AG10803 (cell line): Measurements from ENCODE around the gene SNAI3.

ENCODE experiments used
- DNase-seq: peaks from one replicate; pipeline ENCODE4 v3.0.0; 2010; ENCODE audit warnings: low read depth
- H3K4me3 ChIP-seq: 2 replicates; pipeline ENCODE4 v1.5.1; 2011; ENCODE audit warnings: mild to moderate bottlenecking, low read length, control low read depth
- TF ChIP-seq, protein P1 (sequence below): conservative IDR thresholded peaks from 2 replicates; pipeline ENCODE4 v1.5.1; 2011; ENCODE audit warnings: mild to moderate bottlenecking, low read length, control low read depth, inconsistent platforms

SNAI3 gene

DNA sequence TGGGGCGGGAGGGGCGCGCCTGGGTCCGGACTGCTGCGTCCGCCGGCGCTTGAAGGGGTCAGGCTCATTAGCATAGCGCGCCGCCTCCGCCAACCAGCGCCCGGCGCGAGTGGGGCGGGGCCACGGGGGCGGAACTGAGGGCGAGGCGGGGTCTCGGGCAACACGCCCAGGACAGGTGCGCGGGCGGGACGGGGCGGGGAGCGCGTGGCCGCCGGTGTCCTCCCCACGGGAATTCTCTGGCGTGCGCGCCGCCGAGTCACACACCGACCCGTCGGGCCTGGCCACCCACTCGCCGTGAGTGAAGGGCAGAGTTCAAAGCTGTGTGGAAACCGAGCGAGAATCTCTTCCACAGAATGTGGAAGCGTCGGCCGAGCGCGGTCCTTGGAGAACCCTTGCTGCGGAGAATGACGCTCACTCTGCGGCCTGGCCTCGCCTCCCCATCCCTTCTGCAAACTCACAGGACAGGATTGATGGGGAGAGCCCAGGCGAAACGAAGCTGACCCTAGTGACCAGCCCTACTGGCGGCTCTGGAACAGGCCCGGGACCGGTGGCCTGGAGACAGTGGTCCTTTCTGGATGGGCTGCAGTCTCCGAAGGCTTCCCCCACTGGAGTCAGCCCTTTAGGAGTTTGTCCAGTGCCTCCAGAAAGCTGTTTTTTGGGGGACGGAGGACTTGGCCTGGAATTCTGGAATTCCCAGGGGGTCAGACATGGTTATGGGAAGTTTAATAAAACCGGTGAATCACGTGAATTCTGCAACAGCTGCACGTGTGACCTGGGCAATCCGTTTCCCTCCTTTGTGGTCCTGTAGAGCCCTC lies at the start of gene SNAI3:
TSS of gene SNAI3 (minus strand) at position 69 of the 815 bp plus-strand sequence. CDS start 101 bp downstream, outside the sequence.
- no peak for DNase-seq
- TF ChIP-seq, protein P1, sequence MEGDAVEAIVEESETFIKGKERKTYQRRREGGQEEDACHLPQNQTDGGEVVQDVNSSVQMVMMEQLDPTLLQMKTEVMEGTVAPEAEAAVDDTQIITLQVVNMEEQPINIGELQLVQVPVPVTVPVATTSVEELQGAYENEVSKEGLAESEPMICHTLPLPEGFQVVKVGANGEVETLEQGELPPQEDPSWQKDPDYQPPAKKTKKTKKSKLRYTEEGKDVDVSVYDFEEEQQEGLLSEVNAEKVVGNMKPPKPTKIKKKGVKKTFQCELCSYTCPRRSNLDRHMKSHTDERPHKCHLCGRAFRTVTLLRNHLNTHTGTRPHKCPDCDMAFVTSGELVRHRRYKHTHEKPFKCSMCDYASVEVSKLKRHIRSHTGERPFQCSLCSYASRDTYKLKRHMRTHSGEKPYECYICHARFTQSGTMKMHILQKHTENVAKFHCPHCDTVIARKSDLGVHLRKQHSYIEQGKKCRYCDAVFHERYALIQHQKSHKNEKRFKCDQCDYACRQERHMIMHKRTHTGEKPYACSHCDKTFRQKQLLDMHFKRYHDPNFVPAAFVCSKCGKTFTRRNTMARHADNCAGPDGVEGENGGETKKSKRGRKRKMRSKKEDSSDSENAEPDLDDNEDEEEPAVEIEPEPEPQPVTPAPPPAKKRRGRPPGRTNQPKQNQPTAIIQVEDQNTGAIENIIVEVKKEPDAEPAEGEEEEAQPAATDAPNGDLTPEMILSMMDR: no peak
- peak within 1 kb of the TSS; percentile 43 for H3K4me3 ChIP-seq

DNA sequence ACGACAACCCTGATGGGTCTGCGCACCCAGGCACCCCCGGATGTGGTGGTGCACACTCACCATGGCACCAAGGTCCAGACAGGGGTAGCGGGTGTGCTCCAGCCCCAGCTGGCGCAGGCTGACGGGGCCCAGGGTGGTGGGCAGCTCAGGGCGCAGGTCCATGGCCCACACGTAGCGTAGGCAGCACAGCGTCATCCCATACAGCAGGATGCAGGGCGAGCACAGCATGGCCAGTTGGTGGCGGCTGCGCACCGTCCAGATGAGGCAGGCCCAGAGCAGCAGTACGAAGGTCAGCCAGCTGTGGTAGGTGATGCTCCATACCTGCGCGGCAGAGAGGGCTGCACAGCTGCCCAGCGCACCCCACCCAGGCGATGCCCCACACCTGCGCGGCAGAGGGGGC lies 49.8 kb upstream of the SNAI3 start:
- DNase-seq: no peak

DNA sequence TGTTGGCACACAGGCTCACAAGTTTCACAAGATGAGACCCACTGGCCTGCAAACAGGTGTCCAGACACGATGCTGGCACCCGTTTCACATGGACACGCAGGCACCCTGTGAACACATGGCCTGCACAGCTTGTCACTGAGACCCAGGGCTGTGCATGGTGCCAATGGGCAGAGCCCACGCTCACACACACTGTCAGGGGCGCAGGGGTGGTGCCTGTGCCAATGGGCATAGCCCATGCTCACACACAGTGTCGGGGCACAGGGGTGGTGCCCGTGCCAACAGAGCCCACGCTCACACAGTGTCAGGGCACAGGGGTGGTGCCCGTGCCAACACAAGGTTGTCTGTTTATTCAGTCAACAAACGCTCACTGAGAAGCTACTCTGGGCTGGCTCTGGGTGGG lies 49.3 kb upstream of the SNAI3 start:
- no peak for DNase-seq
- no peak overlapping the region for H3K4me3 ChIP-seq
- TF ChIP-seq, protein P1: no peak

More for the DNA sequence above, 49.8 kb upstream of the SNAI3 start:
- TF ChIP-seq, protein P1: no peak
- H3K4me3 ChIP-seq: no peak overlapping the region

DNA sequence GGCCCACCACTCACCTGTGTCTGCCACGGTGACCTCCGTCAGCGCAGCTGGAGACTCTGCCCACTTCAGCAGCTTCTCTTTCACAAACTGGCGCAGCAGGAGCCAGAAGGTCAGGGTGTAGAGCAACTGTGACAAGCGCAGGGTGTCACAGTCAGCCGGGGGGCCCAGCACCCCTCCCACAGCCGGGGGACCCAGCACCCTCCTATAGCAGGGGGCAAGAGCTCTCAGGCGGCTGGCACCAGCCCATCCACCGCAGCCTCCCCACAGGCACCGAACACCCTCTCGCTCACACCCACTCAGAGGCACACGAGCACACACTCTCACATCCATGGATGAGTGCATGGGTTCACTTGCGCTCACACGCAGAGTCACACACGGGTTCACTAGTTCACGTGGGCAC lies 48.8 kb upstream of the SNAI3 start:
- no peak overlapping the region for H3K4me3 ChIP-seq
- DNase-seq: no peak
- TF ChIP-seq, protein P1: no peak

DNA sequence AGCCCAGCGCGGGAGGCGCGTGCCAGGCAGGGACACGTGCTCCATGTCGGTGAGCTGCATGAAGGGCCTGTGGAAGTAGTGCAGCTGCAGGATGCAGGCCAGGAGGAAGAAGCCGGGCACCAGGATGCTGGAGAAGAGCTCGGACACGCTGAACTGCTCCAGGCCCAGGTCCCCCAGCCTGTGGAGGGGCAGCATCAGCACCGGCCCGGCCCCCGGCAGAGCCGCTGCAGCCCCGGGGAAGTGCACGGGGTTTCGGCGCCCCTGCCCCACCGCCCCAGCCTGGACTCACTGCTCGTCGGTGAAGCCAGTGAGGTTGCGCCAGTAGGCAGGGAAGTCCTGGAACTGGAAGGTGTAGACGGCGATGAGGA lies 48.0 kb upstream of the SNAI3 start:
- no peak overlapping the region for H3K4me3 ChIP-seq
- DNase-seq: no peak
- TF ChIP-seq, protein P1: no peak

DNA sequence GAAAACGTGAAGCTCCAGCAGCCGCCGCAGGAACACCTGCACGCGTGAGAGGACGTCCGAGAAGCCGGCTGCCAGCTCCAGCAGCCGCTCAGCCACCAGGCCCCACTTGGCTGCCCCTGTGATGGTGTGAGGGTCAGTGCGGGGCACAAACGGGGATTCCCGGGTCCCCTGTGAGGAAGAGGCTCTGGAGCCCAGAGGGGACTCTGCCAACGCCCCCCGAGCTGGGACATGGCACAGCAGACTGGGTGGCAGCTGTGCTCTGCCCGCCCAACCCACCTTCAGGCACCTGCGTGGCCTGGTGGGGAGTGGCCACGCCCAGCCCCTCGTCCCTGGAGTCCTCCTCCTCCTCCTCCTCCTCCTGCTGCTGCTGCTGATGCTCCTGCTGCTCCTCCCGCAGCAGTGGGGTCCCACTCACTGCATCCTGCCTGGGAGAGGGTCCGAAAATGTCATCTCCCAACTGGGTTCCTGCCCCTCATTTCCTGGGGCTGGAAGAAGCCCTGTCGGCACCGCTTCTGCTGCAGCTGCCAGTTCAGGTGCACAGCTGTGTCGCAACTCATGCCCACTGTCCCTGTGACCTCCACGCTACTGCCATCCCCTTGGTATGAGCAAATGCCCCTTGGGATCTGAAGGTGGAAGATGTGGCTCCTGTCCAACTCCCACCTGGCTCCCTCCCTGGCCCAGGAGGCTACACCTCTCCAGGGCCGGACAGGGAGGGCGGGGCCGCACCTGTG lies 47.5 kb upstream of the SNAI3 start:
- TF ChIP-seq, protein P1: no peak
- DNase-seq: no peak
- H3K4me3 ChIP-seq: no peak overlapping the region

DNA sequence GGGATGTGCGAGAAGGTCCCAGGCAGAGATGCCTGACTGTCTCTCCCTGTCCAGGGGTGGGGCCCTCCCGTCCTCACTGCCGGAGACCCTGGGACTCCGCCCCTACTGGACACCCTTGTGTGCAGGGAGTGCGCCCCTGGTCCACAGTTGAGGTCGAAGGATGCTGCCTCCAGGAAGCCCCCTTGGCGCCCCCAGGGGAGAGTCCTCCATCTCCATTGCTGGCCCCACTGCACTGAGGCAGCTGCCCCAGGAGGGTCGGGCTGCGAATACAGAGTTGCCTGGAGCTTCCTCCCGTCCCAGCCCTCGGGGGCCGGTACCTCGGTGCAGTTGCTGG lies 46.6 kb upstream of the SNAI3 start:
- TF ChIP-seq, protein P1: no peak
- no peak overlapping the region for H3K4me3 ChIP-seq
- no peak for DNase-seq
